HG02943 (cell line): ENCODE results near the gene SCARB1.

Experiments
- ATAC-seq: cut with Tn5 transposase; IDR thresholded peaks from one replicate; pipeline ENCODE4 v1.9.1; 2021; ENCODE audit warnings: mild to moderate bottlenecking, low read depth, moderate library complexity; ENCODE audit not compliant: unreplicated experiment

The SCARB1 gene

DNA sequence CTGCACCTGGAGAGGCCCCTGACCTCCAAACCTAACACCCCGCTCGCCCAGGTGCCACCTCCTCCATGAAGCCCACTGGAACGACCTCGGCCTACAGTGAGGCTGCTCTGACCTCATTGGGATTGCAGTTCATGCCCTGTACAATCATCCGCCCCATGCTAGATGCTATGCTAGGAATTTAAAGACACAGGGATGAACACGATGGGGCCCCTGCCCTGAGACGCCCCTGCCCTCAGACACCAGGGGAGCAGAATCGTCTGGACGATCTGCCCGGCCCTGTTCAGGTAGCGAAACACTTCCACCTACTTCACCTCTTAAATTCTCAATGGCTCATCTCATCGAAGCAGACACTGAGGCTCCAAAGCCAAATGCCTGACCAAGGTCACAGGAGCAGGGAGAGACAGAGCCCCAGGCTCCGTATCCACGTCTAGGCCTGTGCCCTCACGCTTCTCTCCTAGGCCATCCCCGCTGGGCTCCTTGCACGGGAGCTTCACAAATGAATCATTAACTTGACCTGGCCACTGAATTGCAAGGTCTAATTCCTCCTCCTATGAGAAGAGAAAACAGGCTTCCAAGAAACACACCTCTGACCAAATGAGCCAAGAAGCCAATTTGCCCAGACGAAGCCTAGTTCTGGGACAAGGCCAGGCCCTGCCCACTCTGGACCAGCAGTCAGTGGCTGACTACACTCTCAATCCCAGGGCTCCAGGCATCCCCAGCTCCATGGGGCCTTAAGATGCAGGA, 35.2 kb downstream of the SCARB1 start:
- no peak for ATAC-seq

DNA sequence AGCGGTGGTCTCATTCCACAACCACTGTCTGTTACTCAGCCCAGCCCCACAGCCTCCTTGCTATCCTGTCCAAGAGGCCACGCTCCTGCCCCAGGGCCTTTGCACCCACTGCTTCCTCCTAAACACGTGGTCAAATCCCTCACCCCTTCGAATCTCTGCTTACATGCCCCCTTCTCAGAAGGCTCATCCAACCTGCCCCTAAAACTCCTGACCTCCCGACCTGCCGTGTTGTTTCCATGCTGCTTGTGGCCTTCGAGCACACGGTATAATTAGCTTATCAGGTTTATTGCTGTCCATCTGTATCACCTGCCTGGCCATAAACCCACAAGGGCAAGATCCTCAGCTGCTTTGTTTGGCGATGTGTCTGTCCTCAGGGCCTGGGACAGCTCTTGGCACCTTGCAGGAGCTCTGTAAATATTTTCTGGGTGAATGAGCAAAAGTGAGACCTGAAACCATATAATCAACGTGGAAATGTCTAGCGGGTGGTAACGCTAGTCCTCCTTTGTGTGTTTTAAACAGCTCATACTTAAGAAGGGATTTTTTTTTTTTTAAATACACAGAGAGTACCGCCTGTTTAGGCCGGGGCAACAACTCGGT, 36.0 kb downstream of the SCARB1 start:
- ATAC-seq: no peak

DNA sequence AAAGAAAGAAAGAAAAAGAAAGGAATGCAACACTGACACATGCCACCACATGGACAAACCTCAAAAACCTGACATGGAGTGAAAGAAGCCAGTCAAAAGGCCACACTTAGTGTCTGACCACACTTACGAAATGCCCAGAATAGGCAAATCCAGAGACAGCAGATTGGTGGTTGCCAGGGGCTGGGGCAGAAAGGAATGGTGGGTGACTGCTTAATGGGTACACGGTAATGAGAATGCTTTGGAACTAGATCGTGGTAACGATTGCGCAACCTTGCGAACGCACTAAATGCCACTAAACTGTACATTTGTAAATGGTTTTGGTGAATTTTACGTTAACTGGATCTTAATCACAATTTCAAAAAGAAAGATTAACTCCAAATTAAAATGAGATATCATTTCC, 39.5 kb downstream of the SCARB1 start:
- ATAC-seq: no peak

DNA sequence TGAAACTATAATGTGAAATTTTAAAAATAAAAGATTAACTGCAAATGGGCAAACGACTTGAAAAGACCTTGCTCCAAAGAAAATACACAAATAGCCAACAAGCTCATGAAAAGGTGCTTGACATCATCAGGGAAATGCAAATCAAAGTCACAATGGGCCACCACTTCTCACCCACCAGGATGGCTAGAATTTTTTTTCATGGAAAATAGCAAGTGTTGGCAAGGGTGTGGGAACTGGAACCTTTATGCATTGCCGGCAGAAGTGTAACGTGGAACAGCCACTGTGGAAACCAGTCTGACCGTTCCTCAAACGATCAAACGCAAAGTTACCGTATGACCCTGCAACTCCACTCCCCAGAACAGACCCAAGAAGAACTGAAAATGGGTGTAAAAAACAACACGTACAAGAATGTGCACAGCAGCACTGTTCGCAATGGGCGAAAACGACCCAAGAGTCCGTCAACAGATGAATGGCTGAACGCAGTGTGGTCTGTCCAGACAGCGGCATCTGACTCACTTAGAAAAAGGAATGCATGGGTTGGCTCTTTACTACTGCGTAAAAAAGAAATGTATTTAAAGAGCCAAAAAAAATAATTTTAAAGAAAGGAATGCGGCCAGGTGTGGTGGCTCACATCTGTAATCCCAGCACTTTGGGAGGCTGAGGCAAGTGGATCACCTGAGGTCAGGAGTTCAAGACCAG, 40.2 kb downstream of the SCARB1 start:
- ATAC-seq: no peak

DNA sequence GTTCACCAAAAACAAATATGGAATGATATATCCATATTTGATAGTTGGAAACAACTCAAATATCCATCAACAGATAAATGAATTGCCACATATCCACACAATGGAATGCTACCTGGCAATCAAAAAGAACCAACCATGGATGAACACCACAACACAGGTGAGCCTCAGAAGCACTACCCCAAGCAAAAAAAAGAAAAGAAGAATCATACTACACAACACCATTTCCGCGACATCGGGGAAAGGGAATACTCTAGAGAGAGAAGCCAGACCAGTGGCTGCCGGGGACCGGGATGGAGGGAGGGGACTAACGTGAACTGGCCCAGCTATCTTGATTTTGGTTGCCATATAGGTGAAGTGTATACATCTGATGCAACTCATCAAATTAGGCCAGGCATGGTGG, 41.4 kb downstream of the SCARB1 start:
- ATAC-seq: no peak

DNA sequence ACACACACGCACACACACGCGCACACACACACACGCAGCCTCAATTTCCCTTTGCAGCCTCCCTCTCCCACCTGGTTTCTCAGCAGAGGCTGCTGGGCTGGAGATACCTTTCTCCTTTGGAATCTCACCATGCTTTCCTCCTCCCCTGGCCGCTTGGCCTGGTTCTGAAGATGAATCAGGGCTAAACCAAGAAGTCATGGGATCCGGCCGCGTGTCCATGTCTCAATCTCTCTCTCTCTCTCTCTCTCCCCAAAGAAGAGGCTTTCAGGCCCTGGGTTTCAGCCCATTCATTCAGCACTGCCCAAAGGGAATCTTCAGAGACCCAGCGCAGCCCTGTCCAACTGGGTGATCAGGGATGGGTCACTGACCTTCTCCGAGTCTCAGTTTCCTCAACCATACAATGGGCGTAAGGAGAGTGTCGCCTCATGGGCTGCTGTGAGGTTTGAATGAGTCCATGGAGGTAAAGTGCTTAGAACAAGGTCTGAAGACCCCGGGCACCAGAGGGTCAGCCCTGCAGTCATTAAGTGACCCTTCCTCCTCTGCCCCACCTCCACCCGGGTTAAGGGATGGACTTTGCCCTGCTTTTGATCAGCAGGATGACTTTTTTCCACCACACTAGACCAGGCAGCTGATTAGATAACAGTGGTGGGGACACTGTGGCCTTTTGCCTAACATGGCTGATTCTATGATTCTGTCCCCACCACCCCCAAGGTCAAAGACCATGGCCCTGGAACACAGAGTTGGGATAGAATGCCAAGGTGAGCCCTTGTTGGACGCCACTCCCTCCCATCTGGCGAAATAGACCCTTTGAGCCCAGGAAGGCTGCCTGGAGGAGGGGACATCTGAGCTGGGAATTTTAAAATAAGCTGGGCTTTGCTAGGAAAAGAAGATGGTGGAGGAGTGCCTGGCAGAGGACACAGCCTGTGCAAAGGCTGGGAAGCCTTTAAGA, 42.1 kb downstream of the SCARB1 start:
- no peak for ATAC-seq

DNA sequence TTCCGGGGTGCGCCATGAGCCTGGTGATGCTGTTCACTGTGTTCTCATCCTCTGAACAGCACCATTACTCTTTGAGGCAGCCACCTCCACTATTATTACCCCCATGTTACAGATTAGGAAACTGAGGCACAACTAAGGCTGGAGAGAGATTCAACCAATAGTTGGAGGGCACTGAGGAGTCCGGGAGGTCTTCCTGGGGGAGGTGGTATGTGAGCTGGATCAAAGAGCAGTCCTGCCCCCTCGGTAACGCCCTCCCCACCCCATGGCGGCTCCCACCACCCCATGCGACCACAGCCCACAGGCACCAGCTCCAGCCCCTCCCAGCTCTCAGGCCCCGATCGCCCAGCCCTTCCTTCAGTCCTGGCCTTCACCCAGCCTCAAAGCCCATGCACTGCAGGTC, 43.5 kb downstream of the SCARB1 start:
- no peak for ATAC-seq

DNA sequence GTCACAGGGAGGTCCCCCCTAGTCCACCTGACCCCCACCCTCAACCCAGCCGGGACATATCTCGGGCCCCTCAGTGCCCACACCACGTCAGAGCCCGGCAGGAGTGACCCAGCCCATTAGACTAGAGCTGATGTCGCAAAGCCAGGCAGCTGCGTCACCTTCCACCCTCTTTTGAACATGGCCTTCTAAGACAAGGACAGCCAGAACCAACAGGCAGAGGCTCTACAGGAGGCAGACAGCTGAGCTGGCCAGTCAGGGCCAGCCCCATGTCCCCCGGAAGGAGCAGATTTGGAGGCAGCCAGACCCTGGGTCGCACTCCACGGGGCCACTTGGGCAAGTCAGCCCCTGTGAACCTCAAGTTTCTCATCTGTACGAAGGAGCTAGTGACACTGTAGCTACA, 44.1 kb downstream of the SCARB1 start:
- ATAC-seq: no peak

DNA sequence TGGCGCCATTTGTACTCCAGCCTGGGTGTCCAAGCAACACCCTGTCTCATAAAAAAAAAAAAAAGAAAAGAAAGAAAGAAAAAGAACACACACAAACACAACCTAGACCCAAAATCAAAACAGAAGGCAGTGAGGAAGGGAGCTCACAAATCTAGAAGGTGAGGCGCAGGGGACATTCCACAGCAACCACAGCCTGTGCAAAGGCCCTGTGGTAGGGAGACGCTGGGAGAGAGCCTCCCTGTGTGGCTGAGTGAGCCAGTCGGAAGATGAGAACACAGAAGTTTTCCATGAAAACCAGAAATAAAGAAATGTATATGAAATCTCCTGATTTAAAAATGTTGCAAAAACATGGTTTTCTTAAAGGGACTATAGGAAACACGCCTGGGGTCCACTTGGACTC, 44.6 kb downstream of the SCARB1 start:
- ATAC-seq: no peak

DNA sequence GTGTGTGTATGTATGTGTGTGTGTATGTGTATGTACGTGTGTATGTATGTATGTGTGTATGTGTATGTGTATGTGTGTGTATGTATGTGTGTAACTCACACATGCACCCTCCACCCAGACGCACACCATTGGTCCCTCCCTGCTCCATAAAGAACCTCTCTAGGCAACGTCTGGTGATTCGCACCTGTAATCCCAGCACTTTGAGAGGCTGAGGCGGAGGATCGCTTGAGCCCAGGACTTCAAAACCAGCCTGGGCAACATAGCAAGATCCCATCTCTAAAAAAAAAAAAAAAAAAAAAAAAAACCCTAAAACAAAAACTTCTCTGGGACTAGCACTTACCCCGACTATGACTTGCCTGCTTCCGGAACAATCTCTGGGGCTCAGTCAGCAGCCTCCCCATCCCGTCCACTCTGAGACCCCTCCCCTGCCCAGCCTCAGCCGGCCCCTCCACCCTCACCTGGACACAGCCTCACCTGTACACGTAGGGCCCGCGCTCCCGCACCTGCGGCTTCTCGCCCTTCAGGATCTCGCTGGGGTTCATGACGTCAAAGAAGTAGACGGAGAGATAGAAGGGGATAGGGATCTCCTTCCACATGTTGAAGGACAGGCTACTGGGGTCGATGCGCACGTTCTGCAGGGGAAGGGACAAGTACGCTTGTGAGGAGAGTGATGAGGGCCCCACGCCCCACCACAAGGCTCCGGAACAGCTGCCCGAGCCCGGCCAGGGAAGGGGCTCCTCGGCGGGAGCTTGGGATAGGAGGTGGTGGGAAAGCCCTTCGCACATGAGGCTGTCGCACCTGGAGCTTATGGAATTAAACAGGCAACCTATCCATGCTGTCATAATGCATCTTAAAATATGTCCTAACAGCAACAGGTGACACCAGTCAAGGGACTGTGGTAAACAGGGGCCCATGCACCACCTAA, 46.3 kb downstream of the SCARB1 start:
- ATAC-seq: no peak

DNA sequence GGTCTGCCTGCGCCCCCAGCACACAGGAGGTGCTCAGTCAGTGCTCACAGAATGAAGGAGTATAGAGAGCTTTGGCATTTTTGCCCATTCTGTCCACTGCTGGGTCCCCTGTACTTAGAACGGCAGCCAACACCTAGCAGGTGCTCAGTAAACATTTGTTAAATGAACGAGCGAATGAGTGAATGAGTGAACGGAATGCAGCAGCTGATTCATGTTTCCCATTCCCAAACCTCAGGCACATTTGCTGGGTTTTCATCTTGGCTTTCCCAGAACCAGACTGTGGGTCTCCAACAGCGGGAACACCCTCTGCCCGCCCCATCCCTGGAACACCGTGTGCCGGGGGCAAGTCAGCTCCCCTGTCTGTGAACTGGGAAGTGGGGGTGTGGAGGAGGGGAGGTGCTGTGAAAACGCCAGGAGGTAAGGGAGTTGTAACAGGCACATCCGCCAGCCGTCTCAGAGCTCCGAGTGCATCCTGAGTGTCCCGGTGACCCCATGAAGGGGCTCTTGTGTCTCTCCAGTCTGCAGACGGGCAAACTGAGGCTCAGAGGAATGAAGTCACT, 47.3 kb downstream of the SCARB1 start:
- no peak for ATAC-seq

DNA sequence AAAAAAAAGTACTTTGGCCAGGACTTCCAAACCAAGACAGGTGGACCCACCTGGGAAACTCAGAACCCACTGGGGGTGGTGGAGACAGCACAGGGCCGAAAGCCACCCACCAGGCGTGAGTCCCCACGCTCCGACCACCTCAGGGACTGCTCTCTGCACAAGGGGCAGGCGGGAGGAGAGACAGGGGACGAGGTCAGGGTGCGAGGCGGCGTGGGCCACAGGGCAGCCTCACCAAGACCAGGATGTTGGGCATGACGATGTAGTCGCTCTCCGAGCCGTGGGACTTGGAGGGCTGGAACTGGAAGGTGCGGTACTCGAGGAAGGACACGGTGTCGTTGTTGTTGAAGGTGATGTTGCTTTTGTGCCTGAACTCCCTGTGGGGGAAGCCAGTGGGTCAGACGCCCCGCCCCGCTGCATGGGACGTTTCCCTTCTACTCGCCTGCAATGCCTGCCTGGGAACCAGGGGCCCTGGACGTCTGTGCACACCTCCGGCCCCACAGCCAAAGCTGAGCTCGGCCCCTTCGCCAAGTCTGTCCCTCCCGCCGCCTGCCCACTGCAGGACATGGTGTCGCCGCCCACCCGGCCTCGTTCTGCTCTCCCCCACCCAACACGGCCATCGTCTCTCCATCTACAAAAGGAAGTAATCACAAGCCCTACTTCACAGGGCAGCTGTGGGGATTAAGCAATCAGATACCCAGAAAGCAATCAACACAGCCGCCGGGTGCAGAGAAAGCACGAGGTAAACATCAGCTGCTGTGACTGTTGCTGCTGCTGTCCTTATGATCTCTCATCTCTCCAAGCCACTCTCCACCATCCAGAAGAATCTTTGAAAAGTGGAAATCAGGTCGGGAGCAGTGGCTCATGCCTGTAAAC, 48.7 kb downstream of the SCARB1 start:
- ATAC-seq: no peak

DNA sequence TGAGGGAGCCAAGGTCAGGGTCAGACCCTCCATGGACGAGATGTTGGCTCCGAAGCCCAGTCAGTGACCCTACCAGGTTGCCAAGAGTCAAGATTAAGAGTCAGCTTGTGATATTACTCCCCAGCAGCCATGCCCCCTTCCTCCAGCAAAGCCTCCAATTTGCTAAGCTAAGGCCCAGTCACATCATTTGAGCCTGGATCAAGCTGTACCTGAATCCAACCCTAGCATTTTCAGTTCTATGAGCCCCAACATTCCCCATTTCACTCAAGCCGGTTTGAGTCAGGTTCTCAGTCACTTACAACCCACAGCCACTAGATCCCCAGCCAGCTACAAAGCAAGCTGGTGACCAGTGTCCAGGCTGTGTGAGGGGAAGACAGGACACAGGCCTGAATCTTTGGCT, 49.9 kb downstream of the SCARB1 start:
- ATAC-seq: no peak

DNA sequence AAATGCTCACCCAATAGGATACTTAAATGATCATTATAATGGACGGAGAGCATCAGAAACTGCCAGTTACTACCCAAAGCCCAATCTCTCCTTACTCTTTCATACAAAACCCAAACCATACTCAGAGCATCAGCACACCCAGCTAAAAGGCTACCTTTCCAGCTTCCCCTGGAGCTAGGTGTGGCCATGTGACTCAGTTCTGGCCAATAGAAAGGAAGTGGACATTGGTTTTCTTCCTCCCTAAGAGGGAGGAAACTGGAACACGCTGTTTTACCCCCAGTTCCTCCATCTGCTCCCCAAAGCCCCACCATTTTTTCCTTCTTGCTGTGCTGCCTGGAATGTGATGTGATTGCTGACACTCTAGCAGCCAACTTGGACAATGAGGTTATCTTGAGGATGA, 50.7 kb downstream of the SCARB1 start:
- ATAC-seq: no peak

DNA sequence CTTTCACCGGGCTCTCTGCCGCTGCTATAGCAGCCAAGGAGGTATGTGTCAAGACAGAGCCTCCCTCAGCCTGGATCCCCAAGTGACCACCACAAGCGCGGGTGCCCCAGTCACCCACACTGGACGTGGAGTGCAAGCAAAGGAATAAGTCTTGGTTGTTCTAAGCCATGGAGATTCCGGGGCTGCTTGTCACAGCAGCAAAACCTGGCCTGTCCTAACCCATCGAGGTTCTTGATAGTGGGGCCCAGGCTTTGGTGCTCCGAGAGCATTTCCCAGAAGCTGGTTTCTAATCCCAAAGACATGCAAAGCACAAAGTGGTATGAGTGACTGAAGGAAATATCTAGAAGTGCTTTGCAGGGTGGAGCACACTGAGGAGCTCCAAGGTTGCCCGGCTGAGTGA, 51.3 kb downstream of the SCARB1 start:
- no peak for ATAC-seq

DNA sequence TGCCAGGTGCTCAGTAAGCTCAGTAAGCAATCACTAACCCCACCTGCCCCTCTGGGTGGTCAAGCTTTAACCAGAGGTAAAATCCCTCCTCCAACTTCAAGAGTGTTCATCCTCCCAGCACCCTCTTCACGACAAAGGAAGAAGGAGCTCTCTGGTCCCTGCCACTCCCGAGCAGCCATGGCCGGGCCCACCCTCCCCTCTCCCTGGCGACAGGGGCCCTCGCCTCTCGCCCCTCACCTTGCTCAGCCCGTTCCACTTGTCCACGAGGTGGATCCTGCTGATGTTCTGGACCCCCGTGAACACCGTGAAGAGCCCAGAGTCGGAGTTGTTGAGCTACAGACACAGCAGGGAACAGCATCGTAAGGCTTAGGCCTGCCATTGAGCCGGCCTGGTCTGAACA, 52.0 kb downstream of the SCARB1 start:
- no peak for ATAC-seq

DNA sequence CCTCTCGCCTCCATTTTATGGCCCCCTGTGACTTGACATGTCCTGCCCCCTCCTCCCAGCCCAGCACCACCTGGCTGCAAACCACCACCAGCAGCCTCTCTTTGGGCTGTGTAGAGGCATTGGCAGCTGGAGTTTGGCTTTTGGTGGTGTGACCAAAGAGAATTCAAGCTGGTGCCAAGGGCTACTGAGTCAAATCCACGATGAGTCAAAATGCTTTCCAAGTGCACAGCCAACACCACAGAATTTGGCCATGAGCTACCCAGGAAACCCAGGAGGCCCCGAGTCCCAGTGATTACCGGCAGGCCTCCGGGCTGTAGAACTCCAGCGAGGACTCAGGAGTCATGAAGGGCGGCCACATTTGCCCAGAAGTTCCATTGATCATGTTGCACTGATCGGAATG, 53.8 kb downstream of the SCARB1 start:
- no peak for ATAC-seq

DNA sequence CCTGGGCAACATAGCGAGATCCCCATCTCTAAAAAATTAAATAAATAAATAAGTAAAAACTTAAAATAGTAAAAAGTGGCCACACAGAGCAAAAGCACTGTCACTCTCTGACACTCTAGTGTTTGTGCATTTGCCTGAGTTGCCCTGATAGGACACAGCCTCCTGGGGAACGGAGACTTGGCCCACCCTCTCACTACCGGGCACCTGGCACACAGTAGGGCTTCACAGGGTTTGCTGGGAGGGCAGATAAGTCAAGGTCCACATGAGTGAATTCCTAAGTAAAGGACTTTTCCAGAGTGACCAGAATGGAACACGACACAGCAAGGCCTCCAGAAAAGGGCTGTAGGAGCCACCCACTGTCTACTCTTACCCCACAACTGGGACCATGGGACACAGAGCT, 54.3 kb downstream of the SCARB1 start:
- ATAC-seq: no peak

DNA sequence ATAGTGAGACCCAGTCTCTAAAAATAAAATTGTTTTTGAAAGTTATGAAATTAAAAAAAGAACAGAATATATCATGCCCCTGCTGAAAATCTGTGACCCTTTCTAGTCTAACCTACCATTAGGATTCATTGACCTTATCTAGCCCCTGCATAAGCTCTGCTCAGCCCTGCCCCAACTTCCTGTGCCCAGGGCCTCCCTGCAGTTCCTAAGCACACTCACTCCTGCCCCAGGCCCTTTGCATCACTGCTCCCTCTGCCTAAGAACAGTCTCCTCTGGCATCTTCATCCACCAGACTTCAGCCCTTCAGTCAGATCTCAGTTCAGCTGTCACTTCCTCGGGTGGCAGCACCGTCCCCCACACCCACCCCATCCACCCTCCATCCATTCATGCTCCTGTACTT, 55.4 kb downstream of the SCARB1 start:
- no peak for ATAC-seq
